ENCODE results near the gene PGAM4.
"Not testable (repeated sequence)": the region's sequence is repeated elsewhere in the genome, so short reads cannot be mapped to it uniquely, and the experiment has no call there.

Gene PGAM4

DNA sequence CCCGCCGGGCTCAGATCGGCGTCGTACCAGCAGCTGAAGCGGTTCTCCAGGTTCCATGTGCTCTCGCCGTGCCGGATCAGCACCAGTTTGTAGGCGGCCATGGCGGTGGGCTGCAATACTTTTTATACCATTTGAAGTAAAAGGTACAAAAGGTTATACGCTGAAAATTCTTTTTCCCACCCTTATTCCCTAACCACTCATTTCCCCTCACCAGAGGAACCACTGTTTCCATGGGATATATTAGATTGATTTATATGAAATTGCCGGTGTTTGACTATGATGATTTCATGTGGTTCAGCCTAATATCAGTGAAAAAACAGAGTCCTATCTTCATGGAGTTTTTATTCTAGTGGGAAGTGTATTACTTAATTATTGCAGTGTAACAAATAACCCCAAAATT, at the start of gene PGAM4:
TSS of gene PGAM4 (minus strand) at position 101 of the 400 bp plus-strand sequence. CDS start at position 101, 0 bp downstream.
- no peak for DNase-seq

- DNase-seq = no peak
Measured at GRCh38 chrX:78011846-78012245, 42.4 kb upstream of the PGAM4 start.

DNA sequence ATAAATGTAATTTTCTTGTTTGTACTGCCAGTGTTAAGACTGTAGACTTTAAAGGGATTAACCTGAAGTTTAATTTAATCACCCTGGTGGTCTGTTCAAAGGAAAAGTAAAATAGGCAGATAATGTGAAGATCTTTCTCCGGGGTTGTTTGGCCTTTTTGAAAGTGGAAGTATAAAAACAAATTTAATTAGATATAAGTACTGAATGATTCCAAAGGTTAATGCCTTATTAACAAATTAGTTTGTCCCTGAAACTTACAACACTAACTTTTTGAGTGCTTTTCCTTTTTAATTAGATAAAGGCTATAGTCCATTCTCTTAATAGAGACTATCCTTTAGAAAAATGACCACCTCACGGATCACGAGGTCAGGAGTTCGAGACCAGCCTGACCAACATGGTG, 10.4 kb upstream of the PGAM4 start:
- no peak for DNase-seq

- DNase-seq = no peak
Measured at GRCh38 chrX:77977518-77977917, 8.1 kb upstream of the PGAM4 start.

DNA sequence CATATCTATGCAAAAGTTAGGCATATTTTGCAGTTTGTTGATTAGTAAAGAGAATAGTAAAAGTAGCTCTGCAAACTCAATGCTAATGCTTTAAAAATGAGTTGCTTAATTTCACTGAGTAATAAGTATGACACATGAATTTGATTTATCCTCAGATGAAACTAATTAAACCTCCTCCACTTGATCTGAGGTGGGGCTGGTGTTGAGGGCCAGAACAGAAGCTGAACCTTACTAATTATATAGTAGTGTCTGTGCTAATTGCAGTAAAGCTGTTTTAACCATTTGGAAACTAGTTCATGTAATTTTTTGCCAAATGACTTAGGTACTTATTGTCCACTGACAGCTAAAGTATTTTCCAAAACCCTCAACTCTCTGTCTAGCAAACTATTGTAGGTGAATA, 7.7 kb upstream of the PGAM4 start:
- DNase-seq = no peak

- DNase-seq = no peak
Measured at GRCh38 chrX:77975755-77976154, 6.3 kb upstream of the PGAM4 start.

- DNase-seq = no peak
Measured at GRCh38 chrX:77967631-77968030, 1.8 kb downstream of the PGAM4 start.

DNA sequence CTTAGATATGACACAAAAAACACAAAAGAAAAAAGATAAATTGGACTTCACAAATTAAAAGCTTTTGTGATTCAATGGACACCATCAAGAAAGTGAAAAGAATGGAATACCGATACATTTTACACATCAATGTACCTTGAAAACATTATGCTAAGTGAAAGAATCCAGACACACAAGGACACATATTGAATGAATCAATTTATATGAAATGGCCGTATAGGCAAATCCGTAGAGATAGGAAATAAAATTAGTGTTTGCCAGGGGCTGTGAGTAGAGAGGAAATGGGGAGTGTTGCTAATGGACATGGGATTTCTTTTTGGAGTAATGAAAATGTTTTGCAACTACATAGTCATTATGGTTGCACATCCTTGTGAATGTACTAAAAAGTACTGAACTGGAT, 3.1 kb downstream of the PGAM4 start:
- no peak for DNase-seq

- DNase-seq = no peak
Measured at GRCh38 chrX:77962068-77962902, 7.2 kb downstream of the PGAM4 start.

DNA sequence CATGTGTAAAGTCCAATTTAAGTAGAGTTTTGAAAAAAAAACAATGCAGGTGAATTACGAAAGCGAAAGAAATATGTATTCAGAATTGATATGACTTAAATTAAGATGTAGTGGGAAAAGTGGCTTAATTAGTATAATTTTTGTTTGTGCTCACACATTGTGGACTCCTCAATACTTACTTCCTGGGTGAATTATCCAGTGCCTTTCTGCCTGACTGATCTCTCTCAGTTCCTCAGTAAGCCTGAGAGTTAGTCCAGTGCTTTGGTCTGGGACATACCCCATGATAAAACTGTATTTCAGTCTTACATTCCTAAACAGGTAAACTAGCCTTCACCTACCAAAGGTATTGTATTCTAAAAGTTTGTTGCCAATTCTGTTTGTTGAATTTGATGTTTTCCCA, 8.4 kb downstream of the PGAM4 start:
- no peak for DNase-seq

DNA sequence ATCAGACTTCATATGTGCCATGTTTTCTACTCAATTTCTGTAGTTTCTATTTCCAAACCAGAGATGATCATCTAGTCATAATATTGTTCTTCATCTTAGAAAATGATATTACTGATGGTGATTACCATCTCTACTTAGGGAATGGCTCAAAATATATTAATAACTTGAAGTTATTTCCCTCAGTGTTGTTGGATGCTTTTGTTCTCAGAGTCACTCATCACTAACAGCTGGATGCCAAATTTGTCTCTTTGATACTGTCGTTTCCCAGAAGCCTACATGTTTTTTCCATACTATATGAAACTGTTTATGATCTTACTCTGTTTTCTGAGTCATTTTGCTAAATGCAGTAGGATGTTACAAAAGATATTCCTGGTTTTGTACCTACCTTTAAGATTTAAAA, 8.9 kb downstream of the PGAM4 start:
- DNase-seq = no peak

DNA sequence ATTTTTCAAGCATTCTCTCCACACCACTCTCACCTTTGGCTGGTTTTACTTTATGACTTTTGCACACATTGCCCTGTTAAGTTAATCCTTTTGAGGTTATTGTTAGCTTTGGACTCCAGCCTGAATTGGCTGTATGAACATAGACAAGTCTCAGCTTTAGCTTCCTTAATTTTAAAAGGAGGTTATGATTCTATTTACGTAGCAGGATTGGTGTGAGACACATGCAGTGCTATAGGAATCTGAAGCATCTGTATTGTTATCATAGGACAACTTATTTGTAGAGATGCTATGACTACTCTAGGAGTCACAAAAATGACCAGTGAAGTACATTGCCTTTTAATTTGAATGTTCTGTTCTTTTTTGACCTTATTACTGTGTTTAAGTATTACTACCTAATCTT, 15.7 kb downstream of the PGAM4 start:
- no peak for DNase-seq

GRCh38 chrX:77953302-77953701, 16.1 kb downstream of the PGAM4 start:
- no peak for DNase-seq

DNA sequence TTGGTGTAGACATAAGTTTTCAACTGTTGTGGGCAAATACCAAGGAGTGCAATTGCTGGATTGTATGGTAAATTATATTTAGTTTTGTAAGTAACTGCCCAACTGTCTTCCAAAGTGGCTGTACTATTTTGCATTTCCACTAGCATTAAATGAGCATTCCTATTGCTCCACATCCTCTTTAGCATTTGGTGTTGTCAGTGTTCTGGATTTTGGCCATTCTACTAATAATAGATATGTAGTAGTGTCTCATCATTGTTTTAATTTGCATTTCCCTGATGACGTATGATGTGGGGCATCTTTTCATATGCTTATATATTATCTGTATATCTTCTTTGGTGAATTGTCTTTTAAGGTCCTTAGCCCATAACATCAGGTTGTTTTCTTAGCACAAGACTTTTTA, 17.3 kb downstream of the PGAM4 start:
- no peak for DNase-seq

DNA sequence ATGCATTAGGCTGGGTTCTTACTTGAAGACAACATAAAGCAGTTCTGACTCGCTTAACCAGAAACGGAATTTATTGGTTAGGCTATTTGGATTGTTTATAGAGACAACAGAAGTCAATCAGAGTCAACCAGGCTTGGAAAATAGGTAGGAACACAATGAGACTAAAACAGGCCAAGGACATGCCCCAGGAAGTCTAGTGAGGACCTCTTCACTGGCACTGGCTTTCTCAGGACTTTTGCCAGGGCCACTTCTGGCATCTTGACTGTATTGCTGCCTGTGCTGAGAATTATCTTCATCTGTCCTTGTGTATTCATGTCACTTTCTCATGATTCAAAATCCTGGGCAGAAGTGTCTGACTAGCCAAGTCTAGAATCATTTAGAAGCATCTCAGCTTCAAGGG, 19.6 kb downstream of the PGAM4 start:
- no peak for DNase-seq

DNA sequence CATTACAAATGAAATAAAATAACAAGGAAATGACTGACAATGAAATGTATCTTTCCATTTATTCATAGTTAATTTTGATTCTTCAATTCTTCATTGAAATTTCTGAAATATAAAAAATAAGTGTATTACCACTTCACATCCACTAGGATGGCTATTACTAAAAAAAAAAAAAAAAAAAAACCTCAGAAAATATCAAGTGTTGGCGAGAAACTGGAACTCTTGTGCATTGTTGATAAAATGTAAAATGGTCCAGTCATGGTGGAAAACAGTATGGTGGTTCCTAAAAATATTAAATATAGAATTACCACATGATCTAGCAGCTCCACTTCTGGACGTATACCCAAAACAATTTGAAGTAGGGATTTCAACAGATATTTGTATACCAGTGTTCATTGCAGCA, 22.9 kb downstream of the PGAM4 start:
- DNase-seq = no peak

DNA sequence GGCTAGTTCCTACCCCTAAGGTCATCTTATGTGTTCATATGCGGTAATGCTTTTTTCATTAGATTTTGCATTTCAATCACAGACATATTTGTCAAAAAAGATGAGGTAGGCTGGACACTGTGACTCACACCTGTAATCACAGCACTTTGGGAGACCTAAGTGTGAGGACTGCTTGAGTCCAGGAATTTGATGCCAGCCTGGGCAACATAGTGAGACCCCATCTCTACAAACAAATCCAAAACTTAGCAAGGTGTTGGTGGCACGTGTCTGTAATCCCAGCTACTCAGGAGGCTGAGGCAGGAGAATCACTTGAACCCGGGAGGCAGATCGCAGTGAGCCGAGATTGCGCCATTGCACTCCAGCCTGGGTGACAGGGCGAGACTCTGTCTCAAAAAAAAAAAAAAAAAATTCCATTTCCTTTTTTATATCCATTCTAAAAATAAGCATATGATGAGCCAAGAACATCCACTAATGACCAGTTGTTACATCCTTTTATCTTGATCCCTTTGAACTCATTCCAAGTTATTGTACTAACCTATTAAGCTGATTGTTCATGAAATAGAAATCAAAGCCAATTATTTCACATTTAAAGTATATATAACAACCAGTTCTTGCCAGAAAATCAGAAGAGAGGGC, 23.4 kb downstream of the PGAM4 start:
- no peak for DNase-seq

- DNase-seq = not testable (repeated sequence)
Measured at GRCh38 chrX:77945031-77945430, 24.4 kb downstream of the PGAM4 start.

DNA sequence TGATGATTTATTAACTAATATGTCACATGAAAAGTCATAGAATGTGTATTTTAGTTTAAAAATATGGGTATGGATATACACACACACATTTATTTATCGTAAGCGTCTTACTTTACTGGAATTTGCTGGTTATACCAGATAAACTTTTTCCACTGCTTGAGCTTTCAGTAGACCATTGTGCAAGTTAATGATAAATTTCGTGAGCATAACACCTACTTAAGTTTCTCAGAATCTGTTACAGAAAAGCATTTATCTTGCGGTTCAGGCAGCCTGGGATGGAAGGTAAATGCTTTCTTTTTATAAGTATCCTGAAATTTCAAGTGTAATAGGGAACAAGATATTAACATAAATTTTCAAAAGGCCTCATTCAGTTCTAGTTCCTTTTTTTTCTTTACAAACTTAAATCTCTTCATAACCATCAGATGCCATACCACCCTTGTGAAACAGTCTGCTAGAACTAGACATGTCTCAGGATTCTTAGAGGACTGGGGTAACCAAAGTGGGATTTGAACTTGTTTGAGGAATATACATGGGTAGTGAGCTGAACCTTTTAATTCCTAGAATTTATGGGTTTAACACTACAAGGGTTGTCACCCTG, 31.3 kb downstream of the PGAM4 start:
- no peak for DNase-seq

DNA sequence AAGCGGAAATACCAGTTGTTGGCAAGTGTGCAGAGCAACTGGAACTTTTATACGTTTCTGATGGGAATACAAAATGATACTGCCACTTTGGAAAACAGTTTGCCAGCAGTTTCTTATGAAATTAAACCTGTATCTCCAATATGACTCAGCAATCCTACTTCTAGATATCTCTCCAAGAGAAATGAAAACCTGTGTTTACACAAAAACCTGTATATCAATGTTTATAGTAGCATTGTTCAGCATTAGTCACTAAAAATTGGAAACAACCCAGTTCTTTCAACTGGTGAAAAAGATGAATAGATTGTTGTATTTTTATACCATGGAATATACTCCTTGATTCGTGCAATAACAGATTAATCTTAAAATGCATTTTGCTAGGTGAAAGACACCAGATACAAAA, 32.1 kb downstream of the PGAM4 start:
- no peak for DNase-seq

GRCh38 chrX:77936299-77936698, 33.1 kb downstream of the PGAM4 start:
- DNase-seq = no peak

- no peak for DNase-seq
Measured at GRCh38 chrX:77935886-77936285, 33.6 kb downstream of the PGAM4 start.

DNA sequence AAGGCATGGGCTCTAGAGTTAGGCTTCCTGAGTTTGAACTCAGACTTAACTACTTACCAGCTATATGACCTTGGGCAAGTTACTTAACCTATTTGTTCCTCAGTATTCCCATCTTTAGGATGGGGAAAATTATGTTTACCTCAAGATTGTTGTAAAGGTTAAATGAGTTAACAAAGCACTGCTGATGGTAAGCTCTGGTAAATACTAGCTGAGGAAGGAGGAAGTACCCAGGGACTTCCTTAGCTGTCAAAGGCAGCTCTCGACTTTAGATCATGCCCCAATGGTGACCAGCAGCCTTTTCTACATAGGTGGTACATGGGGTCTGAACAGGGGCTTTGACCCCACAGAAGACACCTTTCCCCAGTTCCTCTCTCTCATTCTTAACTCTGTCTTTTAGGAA, 38.9 kb downstream of the PGAM4 start:
- no peak for DNase-seq

GRCh38 chrX:77925764-77926163, 43.7 kb downstream of the PGAM4 start:
- no peak for DNase-seq
